Esophagus muscularis mucosa (tissue), 4 donors: ENCODE data around the gene HOMER3.

ENCODE experiments used
- CTCF ChIP-seq, 3 experiments: fragments of 200-600 bp in 2 of 3; fragments of 450-650 bp in 1 of 3; sonication (generic) in 2 of 3; IDR thresholded peaks; one replicate each; pipeline ENCODE4 v1.5.1; 2017 to 2019; ENCODE audit warnings: antibody characterized with exemption in 3 of 3, mild to moderate bottlenecking in 2 of 3, moderate library complexity in 1 of 3
- EP300 ChIP-seq: sonication (generic); formaldehyde crosslinking; IDR thresholded peaks from one replicate; pipeline ENCODE4 v1.6.1; 2017; ENCODE audit warnings: antibody characterized with exemption
- POLR2A ChIP-seq: fragments of 450-650 bp; IDR thresholded peaks from one replicate; pipeline ENCODE4 v1.6.1; 2017; ENCODE audit warnings: antibody characterized with exemption, moderate library complexity, mild to moderate bottlenecking, low read depth
- POLR2AphosphoS5 ChIP-seq, 2 donors: sonication (generic); formaldehyde crosslinking; IDR thresholded peaks; one replicate each; pipeline ENCODE4 v1.6.1; 2017; ENCODE audit warnings: antibody characterized with exemption in 2 of 2

DNA sequence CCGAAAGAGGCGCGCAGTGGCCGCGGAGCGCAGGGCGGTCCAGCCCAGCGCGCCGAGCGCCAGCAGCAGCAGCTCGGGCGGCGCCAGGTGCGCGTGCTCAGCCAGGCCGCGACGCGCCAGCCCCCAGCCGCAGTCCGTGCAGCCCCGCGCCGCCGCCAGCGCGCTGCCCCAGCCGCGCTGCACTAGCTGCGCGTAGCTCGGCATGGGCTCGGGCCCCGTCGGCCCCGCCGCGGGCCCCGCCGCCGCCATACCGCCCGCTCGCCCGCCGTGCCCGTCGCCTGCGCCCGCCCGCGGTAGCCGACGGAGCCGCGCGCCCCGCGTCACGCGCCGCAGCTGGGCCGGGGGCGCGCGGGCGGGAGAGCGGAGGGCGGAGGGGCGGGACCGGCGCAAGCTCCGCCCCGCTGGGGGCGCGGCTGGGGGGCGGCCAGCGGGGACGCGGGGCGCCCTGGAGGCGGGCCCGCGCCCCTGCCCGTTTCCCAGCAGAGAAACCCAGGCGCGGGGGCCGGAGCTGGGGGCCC, 45.1 kb downstream of the HOMER3 start, which contains the start of gene CERS1:
- TF ChIP-seq EP300 (no peak), CTCF (IDR thresholded peaks at IDR 0.05) (no peak), POLR2AphosphoS5 (IDR thresholded peaks at IDR 0.05) (no peak), POLR2A (no peak)
